Astrocyte (in vitro differentiated cells and primary cell): ENCODE results near the gene CD226.

ENCODE experiments used
- CTCF ChIP-seq: IDR thresholded peaks from 2 replicates; pipeline ENCODE4 v1.5.1; 2011; ENCODE audit warnings: low read depth, mild to moderate bottlenecking, inconsistent platforms, low read length, moderate library complexity; ENCODE audit not compliant: insufficient read depth
- EZH2 ChIP-seq: IDR thresholded peaks from 2 replicates; pipeline ENCODE4 v1.6.1; 2012; ENCODE audit warnings: mild to moderate bottlenecking, low read length, inconsistent platforms; ENCODE audit not compliant: insufficient read depth

- TF ChIP-seq CTCF (no peak), EZH2 (no peak)
These were observed 50.1 kb downstream of the CD226 start for GRCh38 chr18:69897397-69898108.
